Fibroblast of lung (primary cell): ENCODE results near the gene MINK1.

ENCODE experiments used
- EZH2 ChIP-seq: IDR thresholded peaks from 2 replicates; pipeline ENCODE4 v1.5.1; 2012; ENCODE audit warnings: low read length, control low read depth, mild to moderate bottlenecking; ENCODE audit errors: missing control alignments
- TF ChIP-seq, protein P1 (sequence below), 2 donors: IDR thresholded peaks in 1 of 2; conservative IDR thresholded peaks in 1 of 2; 1 replicate in 1 of 2; 2 replicates in 1 of 2; pipeline ENCODE4 v1.5.1; 2011 to 2012; ENCODE audit warnings: low read length in 2 of 2, control low read depth in 1 of 2, inconsistent platforms in 1 of 2, low read depth in 1 of 2, mild to moderate bottlenecking in 1 of 2

DNA sequence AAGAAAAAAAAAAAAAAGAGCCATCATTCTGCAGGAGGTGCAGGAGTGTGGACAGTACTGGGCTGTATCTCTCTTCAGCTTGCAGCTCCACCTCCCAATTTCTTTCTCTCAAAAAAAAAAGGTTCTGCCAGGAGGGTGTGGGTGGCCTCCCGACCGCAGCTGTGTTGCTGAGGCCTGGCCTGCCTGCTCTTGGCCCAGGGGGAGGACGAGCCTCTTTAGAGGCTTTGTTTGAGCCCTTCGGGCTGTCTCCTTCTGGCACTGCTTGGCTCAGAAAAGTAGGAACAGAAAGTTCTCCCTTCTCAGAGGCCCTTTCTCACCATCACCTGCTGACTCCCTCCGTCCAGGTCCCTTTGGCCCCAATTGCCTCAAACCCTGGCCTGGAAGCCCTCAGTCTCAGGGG is 43.9 kb downstream of the MINK1 start:
- TF ChIP-seq, protein P1, sequence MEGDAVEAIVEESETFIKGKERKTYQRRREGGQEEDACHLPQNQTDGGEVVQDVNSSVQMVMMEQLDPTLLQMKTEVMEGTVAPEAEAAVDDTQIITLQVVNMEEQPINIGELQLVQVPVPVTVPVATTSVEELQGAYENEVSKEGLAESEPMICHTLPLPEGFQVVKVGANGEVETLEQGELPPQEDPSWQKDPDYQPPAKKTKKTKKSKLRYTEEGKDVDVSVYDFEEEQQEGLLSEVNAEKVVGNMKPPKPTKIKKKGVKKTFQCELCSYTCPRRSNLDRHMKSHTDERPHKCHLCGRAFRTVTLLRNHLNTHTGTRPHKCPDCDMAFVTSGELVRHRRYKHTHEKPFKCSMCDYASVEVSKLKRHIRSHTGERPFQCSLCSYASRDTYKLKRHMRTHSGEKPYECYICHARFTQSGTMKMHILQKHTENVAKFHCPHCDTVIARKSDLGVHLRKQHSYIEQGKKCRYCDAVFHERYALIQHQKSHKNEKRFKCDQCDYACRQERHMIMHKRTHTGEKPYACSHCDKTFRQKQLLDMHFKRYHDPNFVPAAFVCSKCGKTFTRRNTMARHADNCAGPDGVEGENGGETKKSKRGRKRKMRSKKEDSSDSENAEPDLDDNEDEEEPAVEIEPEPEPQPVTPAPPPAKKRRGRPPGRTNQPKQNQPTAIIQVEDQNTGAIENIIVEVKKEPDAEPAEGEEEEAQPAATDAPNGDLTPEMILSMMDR (conservative IDR thresholded peaks at IDR 0.05 in 1 of 2, IDR thresholded peaks at IDR 0.05 in 1 of 2; ENCODE audit: low read depth in 1 of 2, low read length in 2 of 2), result no peak
- no peak for TF ChIP-seq EZH2
